Esophagus squamous epithelium (tissue), 5 donors: ENCODE measurements around the gene AKR1C1. TPM values are rescaled to one million over a fixed set of nuclear protein-coding genes. Genes with fewer than 3 reads are reported as not detected.
"Not testable (repeated sequence)": the region's sequence is repeated elsewhere in the genome, so short reads cannot be mapped to it uniquely, and the experiment has no call there.

ENCODE experiments used
- DNase-seq: peaks from one replicate; lab custom pipeline; 2025; lab: John Stamatoyannopoulos, UW
- H3K27ac ChIP-seq, 4 donors: fragments of 200-600 bp; sonication (generic); one replicate each; pipeline ENCODE4 v1.5.1; 2016 to 2019; ENCODE audit warnings: mild to moderate bottlenecking in 1 of 4
- H3K27me3 ChIP-seq, 4 donors: fragments of 200-600 bp; sonication (generic); 1 replicate in 3 of 4; 2 replicates in 1 of 4; pipeline versions ENCODE4 v1.5.1 to v1.6.0; 2017 to 2021; ENCODE audit warnings: antibody characterized with exemption in 1 of 4
- H3K36me3 ChIP-seq, 3 donors: fragments of 200-600 bp; sonication (generic); one replicate each; pipeline ENCODE4 v1.5.1; 2016 to 2019
- H3K4me1 ChIP-seq, 3 donors: fragments of 200-600 bp; sonication (generic); one replicate each; pipeline ENCODE4 v1.5.1; 2017 to 2019
- H3K4me3 ChIP-seq, 4 donors: fragments of 200-600 bp; sonication (generic); 1 replicate in 3 of 4; 2 replicates in 1 of 4; pipeline ENCODE4 v1.5.1; 2016 to 2019; ENCODE audit warnings: mild to moderate bottlenecking in 2 of 4, moderate library complexity in 1 of 4
- H3K9me3 ChIP-seq, 3 donors: fragments of 200-600 bp; sonication (generic); one replicate each; pipeline ENCODE4 v1.5.1; 2016 to 2019
- CTCF ChIP-seq, 6 experiments: fragments of 450-650 bp in 4 of 6; fragments of 200-600 bp in 2 of 6; sonication (generic) in 2 of 6; IDR thresholded peaks; one replicate each; pipeline ENCODE4 v1.5.1; 2016 to 2019; ENCODE audit warnings: antibody characterized with exemption in 6 of 6, mild to moderate bottlenecking in 4 of 6, moderate library complexity in 4 of 6
- POLR2A ChIP-seq, 4 donors: fragments of 450-650 bp; IDR thresholded peaks; one replicate each; pipeline ENCODE4 v1.6.1; 2017; ENCODE audit warnings: antibody characterized with exemption in 4 of 4, mild to moderate bottlenecking in 4 of 4, moderate library complexity in 3 of 4
- WGBS, 2 donors: methylation state at CpG; one replicate each; pipeline ENCODE4 v1.1.5; 2018; 5-methylcytosine and 5-hydroxymethylcytosine counted together
- intact Hi-C: fragments of 100-400 bp; cut with DNase I; formaldehyde crosslinking; loops from one replicate; pipeline ENCODE4 v1.15.0; 2022
- total RNA-seq, 4 donors: library from RNA; depleted of rRNA; stranded (reverse); fragments of >200 nt; gene quantifications; one replicate each; pipeline ENCODE4 v1.1.0, GENCODE V29; 2016
- donor health status: DM: yes; HTN: yes; CAD: no.

AKR1C1 gene
- total RNA-seq, 4 donors from 2014 or later = 166 to 232 (median 195) TPM

- Histone ChIP-seq H3K4me3 (no peak overlapping the region), H3K27ac (peak overlapping the region; percentile 73 to 86 (median 80)), H3K27me3 (no peaks in the 10 kb centered on the region), H3K4me1 (peaks cover 5 to 68% (median 31%) of the 10 kb centered on the region in 3 donors), H3K36me3 (no peaks in the 10 kb centered on the region), H3K9me3 (no peaks in the 10 kb centered on the region)
- TF ChIP-seq POLR2A (IDR thresholded peaks at IDR 0.05) (no peak), CTCF (IDR thresholded peaks at IDR 0.05) (no peak)
- WGBS, 2 donors = 15 to 20% methylated on average over 5 of the region's 5 CpGs
- no peak for DNase-seq
- intact Hi-C loops = no loop called here
Observed at GRCh38 chr10:4947635-4948596, 15.3 kb upstream of the AKR1C1 start.

- H3K27ac ChIP-seq, intact Hi-C loops: not testable (repeated sequence)
Observed at GRCh38 chr10:4951512-4952162, 11.6 kb upstream of the AKR1C1 start.

GRCh38 chr10:4953405-4953804 is 9.8 kb upstream of the AKR1C1 start:
- no peak for DNase-seq
- peaks cover 0 to 26% (median 11%) of the 10 kb centered on the region in 3 donors for H3K4me1 ChIP-seq
- intact Hi-C loops = no loop called here
- TF ChIP-seq CTCF (IDR thresholded peaks at IDR 0.05) = no peak
- TF ChIP-seq POLR2A (IDR thresholded peaks at IDR 0.05) = no peak
- no peaks in the 10 kb centered on the region for H3K9me3 ChIP-seq
- no peak overlapping the region for H3K27ac ChIP-seq
- no peaks in the 10 kb centered on the region for H3K36me3 ChIP-seq
- no peaks in the 10 kb centered on the region for H3K27me3 ChIP-seq
- H3K4me3 ChIP-seq = no peak overlapping the region

More at GRCh38 chr10:4951512-4952162, 11.6 kb upstream of the AKR1C1 start:
- H3K4me1 ChIP-seq = peaks cover 5 to 44% (median 26%) of the 10 kb centered on the region in 3 donors
- 16 to 42% methylated on average over 3 to 5 of the region's 5 CpGs for WGBS, 2 donors
- not testable (repeated sequence) for H3K4me3 ChIP-seq, H3K36me3 ChIP-seq, H3K9me3 ChIP-seq, DNase-seq, H3K27me3 ChIP-seq

GRCh38 chr10:4956088-4956487 is 7.1 kb upstream of the AKR1C1 start:
- H3K27ac ChIP-seq, intact Hi-C loops, DNase-seq, H3K9me3 ChIP-seq, H3K27me3 ChIP-seq, H3K36me3 ChIP-seq, H3K4me3 ChIP-seq: not testable (repeated sequence)
- peaks cover 0 to 16% (median 7%) of the 10 kb centered on the region in 3 donors for H3K4me1 ChIP-seq
- 71 to 87% methylated on average over 6 of the region's 7 CpGs for WGBS, 2 donors

- H3K4me1 ChIP-seq, H3K27ac ChIP-seq, H3K27me3 ChIP-seq, intact Hi-C loops, DNase-seq, H3K9me3 ChIP-seq, H3K36me3 ChIP-seq, H3K4me3 ChIP-seq: not testable (repeated sequence)
- WGBS, 2 donors = 39 to 64% methylated on average over 5 of the region's 5 CpGs
Observed at GRCh38 chr10:4956955-4957645, 6.1 kb upstream of the AKR1C1 start.

- WGBS, 2 donors = 87 to 92% methylated on average over 11 of the region's 11 CpGs
- intact Hi-C loops, H3K27ac ChIP-seq: not testable (repeated sequence)
Observed at GRCh38 chr10:4961558-4961957, 1.7 kb upstream of the AKR1C1 start.

GRCh38 chr10:4962308-4962707 is 907 bp upstream of the AKR1C1 start:
- intact Hi-C loops = not testable (repeated sequence)
- H3K4me1 ChIP-seq = peaks cover 0 to 24% (median 4%) of the 10 kb centered on the region in 3 donors

More at GRCh38 chr10:4961558-4961957, 1.7 kb upstream of the AKR1C1 start:
- not testable (repeated sequence) for H3K27me3 ChIP-seq, DNase-seq, H3K36me3 ChIP-seq, H3K9me3 ChIP-seq, H3K4me3 ChIP-seq
- peaks cover 0 to 24% (median 4%) of the 10 kb centered on the region in 3 donors for H3K4me1 ChIP-seq

GRCh38 chr10:4963815-4964154 is 570 bp downstream of the AKR1C1 start:
- Histone ChIP-seq H3K4me3 (peak overlapping the region; percentile 24 to 62 (median 44)), H3K4me1 (peaks cover 0 to 24% (median 4%) of the 10 kb centered on the region in 3 donors), H3K36me3 (peaks cover 0 to 12% (median 5%) of the 10 kb centered on the region in 3 donors), H3K27ac (peak overlapping the region; percentile 34 to 80 (median 58))
- H3K27me3 ChIP-seq, H3K9me3 ChIP-seq, DNase-seq, intact Hi-C loops: not testable (repeated sequence)
- 42 to 50% methylated on average over 1 to 4 of the region's 4 CpGs for WGBS, 2 donors

More at GRCh38 chr10:4962308-4962707, 907 bp upstream of the AKR1C1 start:
- not testable (repeated sequence) for H3K4me3 ChIP-seq, H3K9me3 ChIP-seq, DNase-seq, H3K27me3 ChIP-seq, H3K36me3 ChIP-seq
- H3K27ac ChIP-seq = peak overlapping the region in 2 of 4 donors; percentile 65
- WGBS, 2 donors = 37 to 45% methylated on average over 1 of the region's 1 CpG

- 93 to 97% methylated on average over 4 of the region's 4 CpGs for WGBS, 2 donors
- H3K4me3 ChIP-seq = peak overlapping the region in 3 of 4 donors; percentile 42 to 62 (median 45)
- intact Hi-C loops, DNase-seq, H3K27ac ChIP-seq, H3K9me3 ChIP-seq, H3K27me3 ChIP-seq: not testable (repeated sequence)
- peaks cover 0 to 30% (median 10%) of the 10 kb centered on the region in 3 donors for H3K36me3 ChIP-seq
- peaks cover 0 to 24% (median 4%) of the 10 kb centered on the region in 3 donors for H3K4me1 ChIP-seq
Observed at GRCh38 chr10:4965763-4966162, 2.5 kb downstream of the AKR1C1 start.

GRCh38 chr10:4967189-4967588 is 4.0 kb downstream of the AKR1C1 start:
- H3K4me1 ChIP-seq = peaks cover 0 to 22% (median 4%) of the 10 kb centered on the region in 3 donors
- DNase-seq, H3K27me3 ChIP-seq, H3K27ac ChIP-seq, H3K4me3 ChIP-seq, intact Hi-C loops, H3K9me3 ChIP-seq: not testable (repeated sequence)
- WGBS, 2 donors = 93 to 100% methylated on average over 3 of the region's 3 CpGs
- peaks cover 0 to 33% (median 10%) of the 10 kb centered on the region in 3 donors for H3K36me3 ChIP-seq
